Skin of body (tissue), 2 donors: Measurements from ENCODE around the gene HERC5. TPM values are rescaled to one million over a fixed set of nuclear protein-coding genes. Genes with fewer than 3 reads are reported as not detected.
"Not testable (repeated sequence)": the region's sequence is repeated elsewhere in the genome, so short reads cannot be mapped to it uniquely, and the experiment has no call there.

ENCODE experiments used
- DNase-seq: peaks from one replicate; lab custom pipeline; 2025; lab: John Stamatoyannopoulos, UW
- total RNA-seq: library from RNA; depleted of rRNA; stranded (reverse); fragments of >200 nt; gene quantifications from one replicate; pipeline ENCODE4 v1.2.3, GENCODE V29; 2014

The HERC5 gene
- total RNA-seq, 1 donor from 2014 or later: 2.1 TPM

GRCh38 chr4:88448211-88448765 is 8.6 kb upstream of the HERC5 start:
- DNase-seq: not testable (repeated sequence)

GRCh38 chr4:88448889-88449288 is 8.0 kb upstream of the HERC5 start:
- DNase-seq: no peak

- no peak for DNase-seq
Measured at GRCh38 chr4:88449290-88449689, 7.6 kb upstream of the HERC5 start.

DNA sequence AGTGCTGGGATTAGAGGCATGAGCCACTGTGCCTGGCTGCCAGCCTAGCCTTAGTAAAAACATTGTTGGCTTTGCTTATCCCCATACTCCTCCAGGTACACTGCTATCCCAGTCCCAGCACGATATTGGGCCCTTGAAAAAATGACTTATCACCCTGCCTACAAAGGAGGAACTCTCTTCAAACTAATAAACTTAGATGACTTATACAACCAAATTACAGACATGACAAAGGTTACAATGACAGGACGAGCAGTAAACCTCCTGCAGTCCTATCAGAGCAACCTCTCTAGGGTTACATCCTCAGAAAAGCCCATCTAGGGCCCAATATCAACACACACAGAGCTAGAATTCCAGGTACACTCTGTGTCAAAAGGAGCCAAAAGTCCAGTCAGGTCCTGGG is 5.7 kb upstream of the HERC5 start:
- no peak for DNase-seq

GRCh38 chr4:88452912-88453311 is 4.0 kb upstream of the HERC5 start:
- DNase-seq: no peak

- no peak for DNase-seq
Measured at GRCh38 chr4:88457307-88458103, 586 bp downstream of the HERC5 start.

DNA sequence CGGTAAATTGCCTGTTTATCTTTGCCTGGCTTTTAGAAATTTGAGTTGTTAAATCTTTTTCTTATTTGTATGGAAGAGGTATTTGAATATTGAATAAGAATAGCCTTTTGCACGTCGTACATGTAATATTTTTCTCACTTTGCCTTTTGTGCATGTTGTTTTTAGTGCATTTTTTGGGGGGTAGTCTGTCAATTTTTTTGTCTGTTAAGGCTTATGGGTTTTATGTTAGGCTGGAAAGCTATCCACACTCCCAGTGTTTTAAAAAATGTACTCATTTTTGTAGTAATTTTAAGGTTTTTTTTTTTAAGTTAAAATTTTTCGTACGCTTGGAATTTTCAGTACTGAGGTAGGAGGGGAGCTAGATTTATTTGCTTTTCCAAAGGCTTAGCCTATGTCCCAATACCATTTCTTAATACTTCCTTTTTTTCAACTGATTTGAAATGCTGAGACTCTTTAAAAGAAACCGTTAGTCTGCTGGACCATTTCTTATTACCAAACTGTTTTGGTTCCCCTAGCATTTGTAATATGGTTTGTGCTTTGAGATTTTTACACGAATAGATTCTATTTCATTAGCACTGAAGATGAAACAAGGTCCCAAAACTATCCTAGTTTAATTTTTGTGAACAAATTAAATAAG is 1.3 kb downstream of the HERC5 start:
- no peak for DNase-seq

GRCh38 chr4:88465653-88466192 is 8.8 kb downstream of the HERC5 start:
- DNase-seq: no peak

DNA sequence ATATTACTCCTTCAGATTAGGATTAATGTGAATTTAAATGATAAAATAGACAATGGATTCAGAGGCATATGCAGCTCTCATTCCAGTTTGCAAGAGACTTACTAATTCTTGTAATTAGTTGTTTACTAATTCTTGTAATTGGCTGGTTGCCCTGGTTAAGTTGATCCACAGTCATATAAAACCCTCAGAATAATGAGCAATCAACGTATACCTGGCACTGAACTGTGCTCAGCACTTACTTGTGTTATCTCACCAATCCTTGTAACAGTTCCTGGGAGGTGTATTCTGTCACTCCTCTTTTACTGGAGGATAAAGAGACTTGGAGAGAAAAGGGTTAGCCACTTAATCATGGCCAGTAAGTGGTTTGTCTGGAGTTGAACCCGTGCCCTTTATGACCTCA is 10.5 kb downstream of the HERC5 start:
- no peak for DNase-seq

- DNase-seq: no peak
Measured at GRCh38 chr4:88477229-88477860, 20.4 kb downstream of the HERC5 start.

GRCh38 chr4:88478247-88478646 is 21.3 kb downstream of the HERC5 start:
- no peak for DNase-seq

DNA sequence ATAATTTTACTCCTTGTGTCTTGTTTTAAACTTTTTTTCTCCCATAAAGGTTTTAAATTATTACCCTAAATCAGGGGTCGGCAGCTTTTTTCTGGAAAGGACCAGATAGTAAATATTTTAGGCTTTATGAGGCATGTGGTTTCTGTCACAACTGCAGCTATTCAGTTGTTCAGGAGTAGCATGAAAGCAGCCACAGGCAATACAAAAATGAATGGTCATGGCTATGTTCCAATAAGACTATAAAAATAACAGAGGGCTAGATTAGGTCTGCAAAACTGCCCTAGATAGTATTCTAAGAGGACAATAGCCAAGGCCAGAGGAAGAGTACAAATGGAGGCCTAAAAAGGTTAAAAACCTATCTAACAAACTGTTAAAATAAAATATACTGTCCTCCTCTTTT is 24.6 kb downstream of the HERC5 start:
- DNase-seq: no peak

DNA sequence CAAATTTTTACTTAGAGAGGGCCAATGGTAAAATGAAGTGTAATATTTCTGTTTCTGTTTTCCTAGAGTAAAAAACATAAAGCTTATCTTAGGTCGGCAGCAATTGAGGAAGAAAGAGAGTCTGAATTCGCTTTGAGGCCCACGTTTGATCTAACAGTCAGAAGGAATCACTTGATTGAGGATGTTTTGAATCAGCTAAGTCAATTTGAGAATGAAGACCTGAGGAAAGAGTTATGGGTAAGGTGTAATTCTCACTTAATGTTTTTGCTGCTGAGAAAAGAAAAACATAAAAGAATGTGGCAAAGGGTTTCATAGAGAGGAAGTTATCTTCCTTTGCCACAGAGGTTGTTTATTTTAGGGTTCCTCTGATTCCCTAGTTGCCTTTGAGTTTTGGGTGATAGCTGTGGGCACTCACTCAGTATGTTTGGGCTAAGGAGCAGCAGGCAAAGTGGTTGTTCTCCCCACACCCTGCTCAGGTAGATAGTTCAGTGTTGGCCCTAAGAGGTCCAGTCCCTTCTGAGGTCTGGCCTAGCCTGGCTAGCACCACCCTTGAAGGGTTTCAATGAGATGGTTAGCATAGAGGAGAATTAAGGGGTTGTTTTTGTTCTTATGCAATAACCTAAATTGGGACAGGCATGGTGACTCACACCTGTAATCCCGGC is 32.3 kb downstream of the HERC5 start:
- DNase-seq: no peak

DNA sequence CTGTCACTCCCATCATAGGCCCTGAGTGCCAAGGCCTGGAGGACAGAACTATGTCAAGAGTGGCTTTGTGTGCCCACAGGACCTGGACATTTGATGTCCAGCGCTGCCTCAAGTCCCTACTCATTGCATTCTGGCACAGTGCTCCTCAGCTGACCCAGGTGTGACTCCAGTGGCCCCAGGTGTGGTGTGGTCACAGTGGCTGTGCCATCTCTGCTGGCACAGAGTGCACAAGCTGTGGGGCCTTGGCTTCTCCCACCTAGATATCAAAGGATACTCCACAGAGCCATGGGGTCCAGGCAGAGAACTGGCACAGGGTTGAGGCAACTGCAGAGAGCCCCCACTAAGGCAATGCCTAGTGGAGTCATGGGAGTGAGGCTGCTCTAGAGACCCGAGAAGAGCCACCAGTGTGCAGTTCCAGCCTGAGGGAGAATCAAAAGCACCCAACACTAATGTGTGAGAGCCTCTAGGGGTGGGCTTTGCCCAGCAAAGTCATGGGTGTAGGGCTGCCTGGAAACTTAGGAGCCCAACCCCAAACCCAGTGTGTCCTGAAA is 41.0 kb downstream of the HERC5 start:
- no peak for DNase-seq

DNA sequence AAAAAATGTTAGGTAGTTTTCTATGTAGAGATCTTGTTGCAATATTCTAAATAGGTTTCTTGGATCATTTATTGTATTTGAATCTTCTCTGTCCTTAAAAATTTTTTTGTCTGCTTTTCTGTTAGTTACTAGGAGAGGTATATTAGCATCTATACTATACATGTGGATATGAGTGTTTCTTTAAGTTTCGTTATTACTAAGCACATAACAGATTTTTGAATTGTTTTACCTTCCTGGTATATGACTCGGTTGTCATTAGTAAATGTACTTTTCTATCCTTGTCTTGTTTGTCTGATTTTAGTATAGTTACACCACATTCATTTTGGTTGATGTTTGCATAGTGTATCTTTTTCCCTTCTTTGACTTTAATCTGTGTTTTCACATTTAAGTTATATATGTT is 46.4 kb downstream of the HERC5 start:
- no peak for DNase-seq

DNA sequence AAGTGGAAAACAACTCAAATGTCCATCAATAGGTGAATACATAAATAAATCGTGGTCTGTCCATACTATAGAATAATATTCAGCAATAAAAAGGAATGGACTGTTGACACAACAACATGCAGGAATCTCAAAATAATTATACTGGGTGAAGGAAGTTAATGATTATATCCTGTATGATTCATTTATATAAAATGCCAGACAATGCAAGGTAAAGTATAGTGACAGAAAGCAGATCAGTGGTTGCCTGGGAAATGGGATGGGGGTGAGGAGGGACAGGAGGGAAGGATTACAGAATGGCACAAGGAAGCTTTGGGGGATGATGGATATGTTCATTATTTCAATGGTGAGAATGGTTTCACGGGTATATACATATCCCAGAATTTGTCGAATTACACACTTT is 54.3 kb downstream of the HERC5 start:
- DNase-seq: no peak

DNA sequence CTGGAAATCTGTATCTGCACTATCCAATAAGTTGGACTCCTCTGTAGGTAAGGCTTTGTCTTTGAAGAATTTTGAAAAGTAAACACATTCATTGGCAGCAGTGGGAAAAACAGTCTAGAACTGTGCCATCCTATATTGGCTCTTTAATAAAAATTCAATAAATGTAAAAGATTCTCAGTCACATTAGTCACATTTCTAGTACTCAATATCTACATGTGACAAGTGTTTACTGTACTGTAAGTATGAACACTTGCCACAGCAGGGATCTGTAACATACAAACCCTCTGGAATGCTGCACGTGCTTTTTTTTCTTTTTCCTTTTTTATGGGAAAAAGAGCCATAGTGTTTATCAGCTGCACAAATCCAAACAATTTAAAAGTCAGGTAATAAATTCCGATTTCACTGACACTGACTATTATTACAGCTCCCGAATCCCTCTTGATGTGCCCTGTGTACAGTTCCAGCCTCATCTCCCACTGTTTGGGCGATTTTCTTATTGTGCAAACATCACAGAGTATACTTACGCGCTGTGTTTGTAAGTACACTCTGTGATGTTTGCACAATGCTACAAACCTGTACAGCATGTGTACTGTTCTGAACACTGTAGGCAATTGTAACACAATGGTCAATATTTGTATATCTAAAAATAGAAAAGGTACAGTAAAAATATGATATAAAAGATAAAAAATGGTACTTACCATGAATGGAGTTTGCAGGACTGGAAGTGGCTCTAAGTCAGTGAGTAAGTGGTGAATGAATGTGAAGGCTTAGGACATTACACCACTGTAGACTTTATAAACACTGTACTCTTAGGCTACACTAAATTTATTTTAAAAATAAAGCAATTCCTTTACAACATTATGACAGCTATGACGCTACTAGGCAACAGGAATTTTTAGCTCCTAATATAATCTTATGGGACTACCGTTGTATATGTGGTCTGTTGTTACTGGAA is 57.9 kb downstream of the HERC5 start:
- DNase-seq: no peak

- DNase-seq: no peak
Measured at GRCh38 chr4:88516746-88517145, 59.8 kb downstream of the HERC5 start.

GRCh38 chr4:88517825-88518224 is 60.9 kb downstream of the HERC5 start:
- no peak for DNase-seq

GRCh38 chr4:88518911-88519310 is 62.0 kb downstream of the HERC5 start:
- DNase-seq: no peak
